ENCODE data around the gene HOOK2. TPM values are rescaled to one million over a fixed set of nuclear protein-coding genes. Genes with fewer than 3 reads are reported as not detected.

HOOK2 gene
- total and polyA plus RNA-seq, 2 donors (not counting 1 experiment from before 2014, with no cell fraction given), result 6.6 to 26.6 TPM

- H2AFZ ChIP-seq (ENCODE audit: low read length), result no peak overlapping the region
- no peak overlapping the region for H3K4me2 ChIP-seq (ENCODE audit: extremely low read depth, insufficient read depth, low read length)
- H3K4me3 ChIP-seq (replicated peaks in 1 of 4; ENCODE audit: control extremely low read depth in 1 of 4, insufficient read depth in 1 of 4, low read depth in 3 of 4, low read length in 4 of 4), result no peak overlapping the region
- peaks cover 6% of the 10 kb centered on the region for H3K79me2 ChIP-seq (ENCODE audit: control insufficient read depth, insufficient read depth, low read length)
- H4K20me1 ChIP-seq (ENCODE audit: control insufficient read depth, extremely low read depth, insufficient read depth, low read length), result no peaks in the 10 kb centered on the region
- H3K9me3 ChIP-seq (ENCODE audit: control insufficient read depth, insufficient read depth, low read depth, low read length), result no peaks in the 10 kb centered on the region
- H3K27ac ChIP-seq (ENCODE audit: insufficient read depth, low read length), result no peak overlapping the region
- TF ChIP-seq CTCF (conservative IDR thresholded peaks at IDR 0.05 in 1 of 2, IDR thresholded peaks at IDR 0.05 in 1 of 2; ENCODE audit: low read depth in 1 of 2, low read length in 2 of 2), result no peak
- no peak for TF ChIP-seq EZH2 (IDR thresholded peaks at IDR 0.05; ENCODE audit: low read length, missing control alignments)
- no peaks in the 10 kb centered on the region for H3K27me3 ChIP-seq (ENCODE audit: control insufficient read depth, insufficient read depth, low read length)
- no peaks in the 10 kb centered on the region for H3K36me3 ChIP-seq (ENCODE audit: control insufficient read depth, insufficient read depth, low read length)
- H3K4me1 ChIP-seq (ENCODE audit: control insufficient read depth, extremely low read depth, insufficient read depth, low read length), result peaks cover 42% of the 10 kb centered on the region
- no peak overlapping the region for H3K9ac ChIP-seq (ENCODE audit: insufficient read depth, low read length)
- DNase-seq (ENCODE audit: low read depth in 2 of 2), result no peak
Observed at GRCh38 chr19:12786952-12787351, 11.6 kb upstream of the HOOK2 start.

GRCh38 chr19:12786141-12786870 lies 11.0 kb upstream of the HOOK2 start:
- Histone ChIP-seq H2AFZ (ENCODE audit: low read length) (no peak overlapping the region), H3K9me3 (ENCODE audit: control insufficient read depth, insufficient read depth, low read depth, low read length) (no peaks in the 10 kb centered on the region), H3K9ac (ENCODE audit: insufficient read depth, low read length) (no peak overlapping the region), H4K20me1 (ENCODE audit: control insufficient read depth, extremely low read depth, insufficient read depth, low read length) (no peaks in the 10 kb centered on the region), H3K4me2 (ENCODE audit: extremely low read depth, insufficient read depth, low read length) (no peak overlapping the region), H3K4me1 (ENCODE audit: control insufficient read depth, extremely low read depth, insufficient read depth, low read length) (peaks cover 46% of the 10 kb centered on the region), H3K27ac (ENCODE audit: insufficient read depth, low read length) (peak overlapping the region; percentile 10), H3K36me3 (ENCODE audit: control insufficient read depth, insufficient read depth, low read length) (no peaks in the 10 kb centered on the region), H3K79me2 (ENCODE audit: control insufficient read depth, insufficient read depth, low read length) (no peaks in the 10 kb centered on the region), H3K4me3 (replicated peaks in 1 of 4; ENCODE audit: control extremely low read depth in 1 of 4, insufficient read depth in 1 of 4, low read depth in 3 of 4, low read length in 4 of 4) (no peak overlapping the region), H3K27me3 (ENCODE audit: control insufficient read depth, insufficient read depth, low read length) (no peaks in the 10 kb centered on the region)
- TF ChIP-seq EZH2 (IDR thresholded peaks at IDR 0.05; ENCODE audit: low read length, missing control alignments) (no peak), CTCF (conservative IDR thresholded peaks at IDR 0.05 in 1 of 2, IDR thresholded peaks at IDR 0.05 in 1 of 2; ENCODE audit: low read depth in 1 of 2, low read length in 2 of 2) (no peak)
- DNase-seq (ENCODE audit: low read depth in 2 of 2), result no peak

DNA sequence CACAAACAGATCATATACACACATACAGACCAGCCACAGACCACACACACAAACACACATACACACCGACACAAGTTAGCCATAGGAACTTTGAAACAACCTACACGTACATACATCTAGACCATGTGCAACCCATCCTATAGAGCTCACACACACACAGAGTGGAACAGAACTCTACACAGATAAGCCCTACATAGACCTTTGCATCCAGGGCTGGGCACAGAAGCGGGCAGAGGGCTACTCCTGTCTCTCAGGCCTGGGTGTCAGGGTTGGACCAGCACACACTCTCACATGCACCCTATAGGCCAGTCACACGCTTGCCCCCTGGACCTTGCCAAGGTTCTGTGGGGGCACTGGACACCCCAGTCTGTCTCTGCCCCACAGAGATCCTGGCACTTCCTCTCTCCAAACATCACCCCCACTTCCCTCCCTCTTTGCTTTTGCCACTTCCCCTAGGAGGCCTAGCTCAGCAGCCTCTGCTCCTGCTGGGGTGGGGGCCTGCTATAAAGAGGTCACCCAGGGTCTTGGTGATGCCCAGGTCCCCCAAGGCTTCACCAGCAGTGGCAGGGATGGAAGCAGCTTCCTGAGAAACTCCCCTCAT lies 10.2 kb upstream of the HOOK2 start:
- no peak overlapping the region for H3K4me2 ChIP-seq (ENCODE audit: extremely low read depth, insufficient read depth, low read length)
- no peaks in the 10 kb centered on the region for H3K79me2 ChIP-seq (ENCODE audit: control insufficient read depth, insufficient read depth, low read length)
- H3K4me1 ChIP-seq (ENCODE audit: control insufficient read depth, extremely low read depth, insufficient read depth, low read length), result peaks cover 40% of the 10 kb centered on the region
- H3K4me3 ChIP-seq (replicated peaks in 1 of 4; ENCODE audit: control extremely low read depth in 1 of 4, insufficient read depth in 1 of 4, low read depth in 3 of 4, low read length in 4 of 4), result no peak overlapping the region
- no peak overlapping the region for H3K9ac ChIP-seq (ENCODE audit: insufficient read depth, low read length)
- DNase-seq (ENCODE audit: low read depth in 2 of 2), result no peak
- no peaks in the 10 kb centered on the region for H3K36me3 ChIP-seq (ENCODE audit: control insufficient read depth, insufficient read depth, low read length)
- TF ChIP-seq EZH2 (IDR thresholded peaks at IDR 0.05; ENCODE audit: low read length, missing control alignments), result no peak
- no peak for TF ChIP-seq CTCF (conservative IDR thresholded peaks at IDR 0.05 in 1 of 2, IDR thresholded peaks at IDR 0.05 in 1 of 2; ENCODE audit: low read depth in 1 of 2, low read length in 2 of 2)
- no peaks in the 10 kb centered on the region for H3K9me3 ChIP-seq (ENCODE audit: control insufficient read depth, insufficient read depth, low read depth, low read length)
- no peaks in the 10 kb centered on the region for H3K27me3 ChIP-seq (ENCODE audit: control insufficient read depth, insufficient read depth, low read length)
- no peaks in the 10 kb centered on the region for H4K20me1 ChIP-seq (ENCODE audit: control insufficient read depth, extremely low read depth, insufficient read depth, low read length)
- H2AFZ ChIP-seq (ENCODE audit: low read length), result no peak overlapping the region
- peak overlapping the region; percentile 34 for H3K27ac ChIP-seq (ENCODE audit: insufficient read depth, low read length)

Measured in fibroblast of lung (primary cell).